Inferior parietal cortex (tissue), 1 donor: ENCODE data around the gene KAT2B.

ENCODE experiments used
- DNase-seq: peaks from one replicate; pipeline ENCODE4 v3.0.0-alpha.2; 2016; ENCODE audit errors: extremely low spot score

KAT2B gene

DNA sequence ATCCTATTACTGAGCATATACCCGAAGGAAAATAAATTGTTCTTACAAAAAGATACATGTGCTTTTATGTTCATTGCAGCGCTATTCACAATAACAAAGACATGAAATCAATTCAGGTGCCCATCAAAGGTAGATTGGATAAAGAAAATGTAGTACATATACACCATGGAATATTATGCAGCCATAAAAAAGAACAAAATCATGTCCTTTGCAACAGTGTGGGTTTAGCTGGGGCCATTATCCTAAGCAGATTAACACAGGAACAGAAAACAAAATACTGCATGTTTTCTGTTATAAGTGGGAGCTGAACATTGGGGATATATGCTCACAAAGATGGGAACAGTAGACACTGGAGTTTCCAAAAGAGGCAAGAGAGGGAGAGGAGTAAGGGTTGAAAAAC is 103.3 kb downstream of the KAT2B start:
- DNase-seq: no peak

DNA sequence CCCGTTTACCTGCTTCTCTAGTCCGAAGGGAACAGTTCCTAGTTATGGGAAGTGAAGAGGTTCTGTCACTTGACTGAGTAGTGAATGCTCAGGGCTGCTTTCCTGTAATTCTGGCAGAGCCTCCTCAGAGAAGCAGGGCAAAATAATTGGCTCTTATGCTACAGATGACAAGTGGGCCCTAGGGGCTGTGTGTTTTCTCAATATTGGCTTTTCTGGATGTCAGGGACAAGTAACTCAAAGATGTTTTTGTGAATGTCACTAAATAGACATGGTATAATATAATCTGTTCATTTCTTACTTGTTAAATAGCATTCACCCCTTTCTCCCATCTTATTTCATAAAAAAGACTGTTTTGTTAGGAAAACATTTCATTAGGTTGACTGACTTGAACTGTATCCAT is 105.6 kb downstream of the KAT2B start:
- DNase-seq: no peak

DNA sequence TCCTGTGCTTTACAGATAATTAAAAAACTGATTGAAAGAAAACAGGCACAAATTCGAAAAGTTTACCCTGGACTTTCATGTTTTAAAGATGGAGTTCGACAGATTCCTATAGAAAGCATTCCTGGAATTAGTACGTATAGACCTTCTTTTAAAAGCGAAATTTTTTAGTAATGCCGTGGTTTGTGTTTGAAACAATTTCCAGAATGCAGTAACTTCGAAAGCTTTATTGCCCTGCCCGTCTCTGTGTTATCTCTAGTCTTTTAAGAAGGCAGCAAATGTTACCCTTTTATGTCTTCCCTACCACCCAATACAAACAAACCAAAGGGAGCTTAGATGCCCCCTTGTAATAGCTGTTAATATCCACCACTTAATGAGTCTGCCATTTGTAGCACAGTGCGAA is 106.1 kb downstream of the KAT2B start:
- no peak for DNase-seq

DNA sequence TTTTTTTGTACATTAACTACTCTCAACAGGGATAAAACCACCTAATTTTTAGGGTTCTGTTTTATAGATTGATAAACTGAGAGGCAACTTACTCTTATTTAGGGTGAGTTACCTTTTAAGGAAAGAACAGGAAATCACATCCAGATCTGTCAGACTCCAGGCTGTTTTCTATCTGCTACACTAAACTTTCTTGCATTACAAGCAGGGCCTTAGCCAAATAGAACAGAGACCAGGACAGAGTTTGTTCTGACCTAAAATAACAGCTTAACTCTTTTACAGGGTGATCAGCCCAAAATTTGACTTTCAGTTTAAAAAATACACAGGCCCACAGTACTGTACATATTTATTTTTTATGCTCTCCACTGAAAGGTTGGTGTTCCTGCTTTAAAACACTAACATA is 107.1 kb downstream of the KAT2B start:
- no peak for DNase-seq

DNA sequence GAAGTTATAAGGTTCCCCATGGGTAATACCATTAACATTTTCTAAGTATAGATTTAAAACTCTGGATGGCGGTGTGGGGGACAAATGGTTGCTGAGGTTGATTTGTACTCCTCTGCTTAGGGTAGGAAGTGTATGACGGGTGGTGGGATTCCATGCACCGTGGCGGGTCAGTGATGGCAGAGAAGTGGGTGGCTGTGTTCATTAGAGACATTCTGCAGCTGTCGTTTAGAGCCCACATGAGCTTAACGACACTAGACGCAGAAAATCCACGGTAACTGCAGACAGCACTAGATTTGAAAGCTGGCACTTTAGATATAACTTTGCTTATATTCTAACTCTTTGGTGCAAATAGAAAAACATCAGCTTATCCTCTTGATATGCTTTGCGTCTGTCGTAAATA is 108.2 kb downstream of the KAT2B start:
- no peak for DNase-seq

DNA sequence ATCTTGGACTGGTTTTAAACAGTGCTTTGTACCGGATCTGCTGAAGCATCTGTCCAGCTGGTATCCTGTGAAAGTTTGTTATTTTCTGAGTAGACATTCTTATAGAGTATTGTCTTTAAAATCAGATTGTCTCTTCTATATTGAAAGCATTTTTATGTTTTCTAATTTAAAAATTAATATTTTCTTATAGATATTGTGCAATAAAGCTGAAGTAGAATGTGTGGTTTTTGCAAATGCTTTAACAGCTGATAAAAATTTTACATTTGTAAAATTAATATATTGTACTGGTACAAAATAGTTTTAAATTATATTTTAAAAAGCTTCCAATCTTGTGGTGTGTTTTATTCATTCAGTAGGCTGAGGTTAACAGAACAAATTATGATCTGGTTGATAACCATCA is 113.8 kb downstream of the KAT2B start:
- DNase-seq: no peak

DNA sequence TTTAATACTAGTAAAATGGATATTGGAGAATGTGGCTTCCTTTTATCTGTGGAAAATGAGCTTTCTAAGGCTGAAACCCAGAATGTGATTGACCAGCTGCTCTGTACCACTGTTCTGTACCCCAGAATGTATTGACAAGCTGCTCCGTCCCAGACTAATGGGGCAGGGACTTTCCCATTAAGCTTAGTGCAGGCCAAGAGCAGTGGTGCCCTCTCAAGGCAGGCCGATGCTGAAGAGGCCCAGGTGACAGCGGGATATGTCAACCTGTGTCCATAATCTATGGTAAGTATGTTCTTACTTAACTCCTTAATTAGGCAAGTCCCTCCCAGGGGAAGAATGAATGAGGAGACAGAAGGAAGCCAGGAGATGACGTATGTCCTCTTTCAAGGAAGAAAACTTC is 114.7 kb downstream of the KAT2B start:
- no peak for DNase-seq

DNA sequence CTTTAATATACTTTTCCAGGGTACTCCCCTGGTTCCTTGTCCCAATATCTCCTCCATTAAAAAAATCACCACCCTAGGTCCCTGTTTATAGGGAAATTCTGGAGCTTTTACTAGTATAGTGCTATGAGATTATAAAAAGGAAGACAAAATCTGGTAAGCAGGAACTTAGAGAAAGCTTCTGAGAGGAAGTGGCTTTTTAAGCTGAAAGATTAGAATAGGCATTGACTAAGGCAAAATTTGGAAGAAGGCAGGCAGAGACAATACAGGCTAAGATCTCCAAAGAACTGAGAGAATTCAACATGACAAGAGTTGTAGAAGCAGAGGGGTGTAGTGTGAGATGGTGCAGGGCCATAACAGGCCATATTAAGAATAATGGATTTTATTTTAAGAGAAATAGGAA is 120.0 kb downstream of the KAT2B start:
- DNase-seq: no peak

DNA sequence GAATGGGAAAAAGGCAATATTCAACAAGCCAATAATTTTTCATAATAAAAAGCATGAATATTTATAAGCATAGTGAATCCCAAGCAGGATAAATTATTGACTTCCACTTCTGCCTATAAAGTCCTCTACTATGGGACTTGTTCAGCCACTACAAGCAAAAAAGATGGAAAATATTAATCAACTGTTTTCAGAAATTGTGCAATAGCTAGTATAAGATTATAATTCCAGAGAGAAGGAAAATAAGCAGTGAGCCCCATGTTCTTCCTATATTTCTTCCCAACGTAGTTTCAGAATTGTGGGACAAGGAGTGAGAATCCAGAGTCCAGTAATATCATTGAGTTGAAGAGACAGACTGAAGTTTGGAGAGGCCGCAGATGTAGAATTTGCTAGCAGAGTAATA is 121.5 kb downstream of the KAT2B start:
- no peak for DNase-seq

DNA sequence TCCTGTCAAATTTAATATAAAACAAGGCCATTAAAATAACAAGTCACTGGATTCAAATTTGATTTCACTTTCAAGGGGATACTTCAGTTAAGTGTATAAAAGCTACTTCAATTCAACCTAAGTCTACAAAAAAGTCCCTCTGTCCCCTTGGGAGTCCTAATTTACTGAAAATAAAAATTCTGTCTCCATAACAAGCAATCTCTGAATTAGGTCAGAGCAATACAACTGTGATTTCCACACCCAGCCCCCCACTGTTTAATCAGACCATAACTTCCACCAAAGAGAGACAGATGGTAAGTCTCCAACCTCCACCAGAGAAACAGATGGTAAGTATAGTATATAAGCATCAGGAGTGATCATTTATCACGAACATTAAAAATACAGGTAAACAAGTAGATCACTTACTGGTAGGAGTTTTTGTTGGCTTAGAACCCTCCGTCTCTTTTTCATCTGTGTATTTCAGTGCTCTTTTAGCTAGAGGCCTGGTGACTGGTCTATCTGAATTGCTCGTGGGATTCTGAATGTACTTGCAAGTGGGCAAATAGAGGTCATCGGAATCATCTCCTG is 133.7 kb downstream of the KAT2B start:
- no peak for DNase-seq

DNA sequence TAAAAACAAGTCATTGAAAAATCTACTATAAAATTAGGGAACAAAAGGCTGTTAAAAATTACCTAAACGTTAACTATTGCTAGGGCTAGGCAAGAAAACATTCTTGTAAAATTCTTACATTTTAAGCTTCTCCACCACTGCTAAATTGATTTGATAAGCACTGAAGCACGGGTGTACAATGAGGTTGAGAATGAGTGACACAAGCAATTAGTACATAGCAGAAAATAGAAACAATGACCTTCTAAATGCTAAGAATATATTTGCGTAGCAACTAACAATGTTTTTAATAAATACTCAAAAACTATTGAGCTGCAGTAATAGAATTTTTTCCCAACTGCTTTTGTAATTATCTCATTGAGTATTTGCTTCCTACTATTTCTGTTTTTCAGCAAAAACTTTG is 141.0 kb downstream of the KAT2B start:
- no peak for DNase-seq

DNA sequence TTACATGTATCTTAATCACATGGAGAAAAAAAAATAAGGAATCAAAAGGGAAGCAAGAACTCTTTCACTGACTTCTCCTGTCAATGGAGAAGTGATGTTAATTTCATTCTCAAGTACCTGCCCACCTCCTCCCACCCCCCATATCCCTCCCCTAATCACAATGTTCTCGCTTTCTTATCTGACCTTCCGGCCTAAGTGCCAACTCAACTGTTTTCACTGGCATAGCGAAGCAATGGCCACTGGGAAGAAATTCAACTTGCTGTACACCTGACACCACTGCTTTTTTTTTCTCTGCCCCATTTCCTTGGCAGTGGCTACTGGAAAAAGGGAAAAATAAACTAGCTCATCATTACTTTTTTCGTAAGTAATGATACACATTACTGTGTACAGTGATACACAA is 142.0 kb downstream of the KAT2B start:
- no peak for DNase-seq

DNA sequence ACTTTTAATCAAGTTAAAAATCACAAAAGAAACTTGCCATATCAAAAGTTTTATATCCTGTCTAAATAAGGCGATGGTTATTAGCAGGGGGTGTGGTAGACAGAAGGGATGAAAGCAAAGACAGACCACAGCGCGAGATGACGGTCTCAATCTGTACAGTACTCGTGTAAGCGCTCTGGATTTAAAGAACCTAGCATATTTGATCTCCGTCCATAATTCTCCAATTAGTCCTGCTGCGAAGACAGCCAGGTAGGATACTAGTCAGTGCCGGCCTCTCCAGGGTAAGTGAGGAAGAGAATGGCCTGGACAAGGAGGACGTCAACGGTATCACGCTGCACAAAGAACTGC is 145.1 kb downstream of the KAT2B start:
- no peak for DNase-seq

DNA sequence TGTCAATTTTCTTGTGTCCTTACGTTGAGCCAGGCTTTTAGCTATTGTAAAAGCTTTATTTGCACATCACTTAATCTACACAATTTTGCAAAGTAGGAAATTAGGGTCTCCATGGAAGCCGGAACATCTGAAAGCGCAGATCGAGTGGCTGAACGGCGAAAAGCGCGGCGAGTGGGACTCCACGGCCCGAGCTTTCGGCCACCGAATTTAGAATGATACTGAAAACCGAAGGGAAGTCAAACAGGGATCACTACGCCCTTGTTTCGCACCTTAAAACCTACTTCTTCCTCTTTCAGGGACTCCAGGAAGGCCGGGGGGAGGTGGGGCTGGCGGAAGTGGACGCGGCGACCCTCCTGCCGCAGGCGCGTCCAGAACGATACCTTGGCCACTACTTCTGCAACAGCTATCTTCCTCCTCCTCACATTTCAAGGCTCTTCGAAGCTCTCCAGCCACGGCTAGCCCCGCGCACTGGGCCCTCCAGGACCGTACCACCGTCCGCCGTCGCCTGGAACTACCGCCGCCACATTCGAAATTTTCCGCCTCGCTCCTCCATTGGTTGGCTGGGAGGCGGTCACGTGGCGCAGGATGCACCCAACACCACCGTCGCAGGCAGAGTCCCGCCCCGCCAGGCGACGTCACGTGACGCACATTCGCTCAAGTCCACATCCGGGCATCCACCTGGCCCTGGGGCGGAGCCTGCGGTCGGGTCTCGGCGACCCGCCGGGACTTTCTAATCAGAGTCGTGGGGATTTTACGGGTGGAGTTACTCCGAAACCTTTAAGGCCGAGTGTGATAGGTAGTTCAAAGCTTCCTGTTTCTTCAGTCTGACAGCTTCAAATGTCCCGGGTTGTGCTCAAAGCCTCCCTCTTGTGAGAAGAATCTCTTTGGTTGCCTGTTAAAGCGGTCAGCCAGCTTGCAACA is 145.7 kb downstream of the KAT2B start, which contains the start of gene SGO1:
SGO1 (minus strand) TSS at position 528 of the 921 bp plus-strand sequence. CDS start 2,179 bp downstream, outside the sequence.
- DNase-seq: peak; percentile 99

DNA sequence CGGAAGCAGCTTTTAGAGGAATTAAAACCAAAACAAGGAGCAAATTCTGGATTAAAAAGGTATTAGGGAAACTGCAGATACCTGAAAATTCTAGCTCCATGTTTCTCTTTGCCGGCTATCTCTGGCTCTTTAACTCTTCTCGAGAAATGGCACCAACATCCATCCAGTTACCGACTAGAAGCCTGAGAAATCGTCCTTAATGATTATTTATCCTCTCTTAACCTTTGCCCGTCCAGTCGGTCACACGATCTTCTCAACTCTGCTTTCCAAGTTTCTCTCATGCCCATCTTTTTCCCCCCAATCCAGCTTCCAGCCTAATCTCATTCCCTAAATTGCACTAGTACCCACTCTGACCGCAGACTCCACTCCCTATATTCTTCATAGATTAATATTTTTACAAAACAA is 146.4 kb downstream of the KAT2B start:
- DNase-seq: no peak

DNA sequence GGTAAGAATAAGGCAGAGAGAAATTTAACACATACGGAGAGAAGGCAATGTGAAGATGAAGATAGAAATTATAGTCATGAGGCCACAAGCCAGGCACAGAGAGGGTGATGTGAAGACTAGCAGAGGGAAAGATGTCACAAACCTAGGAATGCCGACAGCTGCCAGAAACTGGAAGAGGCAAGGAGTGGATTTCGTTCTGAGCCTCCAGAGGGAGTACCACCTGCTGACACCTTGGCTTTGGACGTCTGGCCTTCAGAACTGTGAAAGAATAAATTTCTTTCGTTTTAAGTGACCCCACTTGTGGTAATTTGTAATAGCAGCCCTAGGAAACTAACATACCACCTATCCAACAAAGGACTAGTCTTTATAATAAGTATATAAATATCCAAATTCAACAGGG is 150.7 kb downstream of the KAT2B start:
- no peak for DNase-seq

DNA sequence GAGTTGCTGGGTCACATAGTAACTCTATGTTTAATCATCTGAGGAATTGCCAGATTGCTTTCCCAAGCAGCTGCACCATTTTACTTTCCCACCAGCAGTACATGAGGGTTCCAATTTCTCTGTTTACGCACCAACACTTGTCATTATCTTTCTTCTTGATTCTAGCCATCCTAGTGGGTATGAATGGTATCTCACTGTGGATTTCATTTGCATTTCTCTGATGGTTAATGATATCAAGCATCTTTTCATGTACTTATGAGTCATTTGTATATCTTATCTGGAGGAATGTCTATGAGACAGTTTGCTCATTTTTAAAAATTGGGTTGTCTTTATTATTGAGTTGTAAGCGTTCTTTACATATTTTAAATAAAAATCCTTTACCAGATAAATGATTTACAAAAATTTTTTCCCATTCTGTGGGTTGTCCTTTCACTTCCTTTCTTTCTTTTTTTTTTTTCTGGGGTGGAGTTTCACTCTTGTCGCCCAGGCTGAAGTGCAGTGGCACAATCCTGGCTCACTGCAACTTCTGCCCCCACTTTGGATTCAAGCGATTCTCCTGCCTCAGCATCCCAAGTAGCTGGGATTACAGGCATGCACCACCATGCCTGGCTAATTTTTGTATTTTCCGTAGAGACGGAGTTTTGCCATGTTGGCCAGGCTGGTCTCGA is 154.7 kb downstream of the KAT2B start:
- DNase-seq: no peak

DNA sequence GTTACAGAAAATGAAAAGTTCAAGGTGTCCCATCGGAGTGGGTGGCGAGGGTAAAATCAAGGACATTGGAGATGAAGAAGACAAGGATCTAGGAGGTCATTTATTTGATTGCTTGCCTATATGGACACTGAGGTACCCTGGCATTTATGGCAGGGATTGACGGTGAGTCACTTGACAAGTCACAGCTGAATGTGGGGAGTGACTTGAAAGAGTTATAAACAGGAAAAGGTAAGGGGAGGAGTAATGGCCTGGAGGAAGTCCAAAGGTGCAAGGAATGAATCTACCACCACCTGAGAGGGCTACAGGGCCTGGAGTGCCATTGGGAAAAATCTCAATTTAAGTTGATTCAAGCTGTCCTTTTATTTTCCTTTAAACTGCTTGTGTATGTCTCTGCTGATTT is 157.5 kb downstream of the KAT2B start:
- no peak for DNase-seq

DNA sequence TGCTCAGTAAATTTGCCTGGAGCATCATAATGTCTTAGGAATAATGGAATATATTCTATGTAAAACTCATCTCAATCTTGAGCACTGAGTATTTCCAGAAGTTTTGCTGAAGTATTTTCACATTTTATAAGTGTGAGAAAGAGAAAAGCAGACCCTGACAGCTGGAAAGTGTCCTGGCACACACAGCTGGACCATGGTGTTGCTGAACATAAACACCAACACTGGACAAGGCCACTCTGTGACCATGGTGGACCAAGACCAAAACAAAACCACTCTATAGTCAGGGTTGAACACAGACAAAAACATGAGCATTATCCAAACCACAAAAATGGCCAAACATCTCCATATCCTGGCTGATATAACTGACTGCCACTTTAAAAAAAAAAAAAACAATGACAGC is 160.9 kb downstream of the KAT2B start:
- DNase-seq: no peak
